CD1c-positive myeloid dendritic cell (primary cell): ENCODE results near the gene ARSJ.

Source experiments
- DNase-seq: peaks from one replicate; pipeline ENCODE4 v3.0.0-alpha.2; 2016; ENCODE audit errors: extremely low spot score

Gene ARSJ

GRCh38 chr4:113987382-113987941 is 8.0 kb upstream of the ARSJ start:
- no peak for DNase-seq

GRCh38 chr4:113982181-113982580 is 2.7 kb upstream of the ARSJ start:
- DNase-seq, result no peak

GRCh38 chr4:113981591-113981990 is 2.1 kb upstream of the ARSJ start:
- no peak for DNase-seq

GRCh38 chr4:113979905-113980615 is 613 bp upstream of the ARSJ start:
- no peak for DNase-seq

GRCh38 chr4:113978561-113979147 is 793 bp downstream of the ARSJ start:
- no peak for DNase-seq

GRCh38 chr4:113978105-113978504 is 1.3 kb downstream of the ARSJ start:
- no peak for DNase-seq

- DNase-seq, result no peak
These were observed 2.0 kb downstream of the ARSJ start for GRCh38 chr4:113977526-113977855.

- DNase-seq, result no peak
These were observed 2.5 kb downstream of the ARSJ start for GRCh38 chr4:113976741-113977525.

GRCh38 chr4:113975578-113975977 is 3.9 kb downstream of the ARSJ start:
- DNase-seq, result no peak

- DNase-seq, result no peak
These were observed 5.0 kb downstream of the ARSJ start for GRCh38 chr4:113974467-113974866.

- no peak for DNase-seq
These were observed 6.1 kb downstream of the ARSJ start for GRCh38 chr4:113973345-113973744.

GRCh38 chr4:113972781-113973180 is 6.7 kb downstream of the ARSJ start:
- no peak for DNase-seq

- DNase-seq, result no peak
These were observed 7.6 kb downstream of the ARSJ start for GRCh38 chr4:113971706-113972360.

- DNase-seq, result no peak
These were observed 9.6 kb downstream of the ARSJ start for GRCh38 chr4:113969709-113970334.

- no peak for DNase-seq
These were observed 11.0 kb downstream of the ARSJ start for GRCh38 chr4:113968473-113968872.

GRCh38 chr4:113967687-113968086 is 11.8 kb downstream of the ARSJ start:
- DNase-seq, result no peak

GRCh38 chr4:113962719-113963265 is 16.7 kb downstream of the ARSJ start:
- no peak for DNase-seq

GRCh38 chr4:113962016-113962347 is 17.5 kb downstream of the ARSJ start:
- no peak for DNase-seq

- no peak for DNase-seq
These were observed 18.6 kb downstream of the ARSJ start for GRCh38 chr4:113960684-113961321.

- DNase-seq, result no peak
These were observed 19.9 kb downstream of the ARSJ start for GRCh38 chr4:113959539-113959937.
